LNCaP clone FGC (cell line): ENCODE data around the gene LCN10.

Experiments used
- DNase-seq: peaks from one replicate; pipeline ENCODE4 v3.0.0-alpha.2; 2011; ENCODE audit warnings: low read depth
- H3K4me3 ChIP-seq: 2 replicates; pipeline ENCODE4 v1.5.1; 2011; ENCODE audit warnings: mild to moderate bottlenecking, low read depth, low read length, control low read depth
- TF ChIP-seq, protein P1 (sequence below): IDR thresholded peaks from 2 replicates; pipeline ENCODE4 v1.5.1; 2012; ENCODE audit warnings: mild to moderate bottlenecking; ENCODE audit not compliant: control insufficient read depth, insufficient read depth; ENCODE audit errors: extremely low read depth

Gene LCN10

DNA sequence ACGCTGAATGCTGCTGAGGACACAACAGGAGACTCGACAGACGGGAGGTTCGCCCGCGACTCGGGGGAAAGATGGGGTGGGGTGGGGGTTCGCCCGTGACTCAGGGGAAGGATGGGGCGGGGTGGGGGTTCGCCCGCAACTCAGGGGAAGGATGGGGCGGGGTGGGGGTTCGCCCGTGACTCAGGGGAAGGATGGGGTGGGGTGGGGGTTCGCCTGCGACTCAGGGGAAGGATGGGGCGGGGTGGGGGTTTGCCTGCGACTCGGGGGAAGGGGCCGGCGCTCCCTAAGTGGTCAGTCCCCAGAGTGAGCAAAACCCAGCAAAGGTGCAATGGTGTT lies 3.4 kb upstream of the LCN10 start:
- TF ChIP-seq, protein P1, sequence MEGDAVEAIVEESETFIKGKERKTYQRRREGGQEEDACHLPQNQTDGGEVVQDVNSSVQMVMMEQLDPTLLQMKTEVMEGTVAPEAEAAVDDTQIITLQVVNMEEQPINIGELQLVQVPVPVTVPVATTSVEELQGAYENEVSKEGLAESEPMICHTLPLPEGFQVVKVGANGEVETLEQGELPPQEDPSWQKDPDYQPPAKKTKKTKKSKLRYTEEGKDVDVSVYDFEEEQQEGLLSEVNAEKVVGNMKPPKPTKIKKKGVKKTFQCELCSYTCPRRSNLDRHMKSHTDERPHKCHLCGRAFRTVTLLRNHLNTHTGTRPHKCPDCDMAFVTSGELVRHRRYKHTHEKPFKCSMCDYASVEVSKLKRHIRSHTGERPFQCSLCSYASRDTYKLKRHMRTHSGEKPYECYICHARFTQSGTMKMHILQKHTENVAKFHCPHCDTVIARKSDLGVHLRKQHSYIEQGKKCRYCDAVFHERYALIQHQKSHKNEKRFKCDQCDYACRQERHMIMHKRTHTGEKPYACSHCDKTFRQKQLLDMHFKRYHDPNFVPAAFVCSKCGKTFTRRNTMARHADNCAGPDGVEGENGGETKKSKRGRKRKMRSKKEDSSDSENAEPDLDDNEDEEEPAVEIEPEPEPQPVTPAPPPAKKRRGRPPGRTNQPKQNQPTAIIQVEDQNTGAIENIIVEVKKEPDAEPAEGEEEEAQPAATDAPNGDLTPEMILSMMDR = no peak
- DNase-seq = no peak
- H3K4me3 ChIP-seq = no peak overlapping the region

DNA sequence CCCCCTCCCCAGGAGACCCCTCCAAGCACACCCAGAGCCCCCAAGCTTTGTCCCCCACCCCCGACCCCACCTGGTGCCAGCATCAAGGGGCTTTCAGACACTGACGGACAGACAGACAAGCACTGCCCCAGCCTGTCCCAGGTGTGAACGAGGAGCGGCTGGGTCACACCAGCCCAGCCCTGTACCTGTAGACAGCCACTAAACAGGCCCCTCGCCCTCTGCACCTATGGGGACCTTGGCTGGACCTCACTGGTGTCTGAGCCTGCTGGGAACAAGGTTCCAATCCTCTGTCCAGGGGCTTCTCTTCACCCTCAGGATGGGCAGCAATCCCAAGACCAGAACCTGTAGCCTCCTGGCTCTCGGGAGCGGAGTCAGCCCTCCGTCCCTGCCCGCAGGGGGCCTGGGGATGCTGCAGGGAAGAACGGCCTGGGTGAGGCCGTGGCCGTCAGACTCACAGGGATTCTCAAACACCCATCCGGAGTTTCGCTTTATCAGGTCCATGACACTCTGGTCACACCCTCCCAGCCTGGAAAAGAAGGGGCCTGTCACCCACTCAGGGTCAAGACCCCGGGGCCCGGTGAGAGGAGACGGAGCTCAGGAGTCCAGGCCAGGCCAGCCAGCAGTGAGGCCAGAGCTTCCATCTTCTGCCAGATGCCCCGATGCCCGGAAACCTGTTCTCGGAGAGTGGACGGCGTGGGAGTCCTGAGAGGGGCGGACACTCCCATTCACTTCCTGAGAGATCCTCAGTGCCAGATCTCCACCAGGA lies 2.8 kb upstream of the LCN10 start:
- TF ChIP-seq, protein P1 = no peak
- H3K4me3 ChIP-seq = no peak overlapping the region
- no peak for DNase-seq

DNA sequence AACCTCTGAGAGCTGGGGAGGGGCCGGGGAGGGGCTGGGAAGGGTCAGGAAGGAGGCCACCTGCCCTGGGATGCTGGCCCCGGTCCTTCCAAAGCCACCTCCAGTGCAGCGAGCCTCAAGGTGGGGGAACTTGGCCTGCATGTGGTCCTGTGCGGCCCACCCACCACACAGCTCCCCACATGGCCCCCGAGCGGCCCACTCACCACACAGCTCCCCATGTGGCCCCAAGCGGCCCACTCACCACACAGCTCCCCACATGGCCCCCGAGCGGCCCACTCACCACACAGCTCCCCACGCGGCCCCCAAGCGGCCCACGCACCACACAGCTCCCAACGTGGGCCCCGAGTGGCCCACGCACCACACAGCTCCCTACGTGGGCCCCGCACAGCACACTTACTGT lies 2.0 kb upstream of the LCN10 start:
- H3K4me3 ChIP-seq = no peak overlapping the region
- TF ChIP-seq, protein P1 = no peak
- DNase-seq = no peak

DNA sequence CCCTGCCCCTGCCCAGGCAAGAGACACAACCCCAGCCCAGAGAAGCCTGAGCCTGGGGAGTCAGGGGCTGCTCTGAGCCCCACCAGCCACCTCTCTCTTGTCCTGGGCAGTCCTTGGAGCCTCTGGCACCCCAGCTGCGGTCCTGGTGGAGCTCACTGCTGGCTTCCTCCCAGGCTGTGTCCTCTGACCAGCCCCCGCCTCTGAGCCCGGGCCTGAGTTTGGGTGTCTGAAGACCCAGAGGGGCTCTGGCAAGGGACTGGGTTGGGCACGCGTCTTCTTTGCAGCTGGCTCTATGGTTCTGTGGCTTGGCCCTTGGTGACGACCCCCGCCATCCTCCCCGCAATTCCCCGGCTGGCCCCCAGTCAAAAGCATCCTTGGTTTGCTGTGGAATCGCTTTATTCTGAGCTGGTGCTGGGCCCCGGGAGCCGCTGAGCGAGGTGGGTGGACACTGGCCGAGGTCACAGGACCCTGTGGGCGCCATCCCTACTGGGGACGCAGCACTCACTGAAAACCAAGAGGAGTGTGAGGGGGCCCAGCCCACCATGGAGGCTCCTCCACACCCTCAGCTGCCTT lies 985 bp upstream of the LCN10 start:
- H3K4me3 ChIP-seq = no peak overlapping the region
- DNase-seq = no peak
- TF ChIP-seq, protein P1 = no peak

DNA sequence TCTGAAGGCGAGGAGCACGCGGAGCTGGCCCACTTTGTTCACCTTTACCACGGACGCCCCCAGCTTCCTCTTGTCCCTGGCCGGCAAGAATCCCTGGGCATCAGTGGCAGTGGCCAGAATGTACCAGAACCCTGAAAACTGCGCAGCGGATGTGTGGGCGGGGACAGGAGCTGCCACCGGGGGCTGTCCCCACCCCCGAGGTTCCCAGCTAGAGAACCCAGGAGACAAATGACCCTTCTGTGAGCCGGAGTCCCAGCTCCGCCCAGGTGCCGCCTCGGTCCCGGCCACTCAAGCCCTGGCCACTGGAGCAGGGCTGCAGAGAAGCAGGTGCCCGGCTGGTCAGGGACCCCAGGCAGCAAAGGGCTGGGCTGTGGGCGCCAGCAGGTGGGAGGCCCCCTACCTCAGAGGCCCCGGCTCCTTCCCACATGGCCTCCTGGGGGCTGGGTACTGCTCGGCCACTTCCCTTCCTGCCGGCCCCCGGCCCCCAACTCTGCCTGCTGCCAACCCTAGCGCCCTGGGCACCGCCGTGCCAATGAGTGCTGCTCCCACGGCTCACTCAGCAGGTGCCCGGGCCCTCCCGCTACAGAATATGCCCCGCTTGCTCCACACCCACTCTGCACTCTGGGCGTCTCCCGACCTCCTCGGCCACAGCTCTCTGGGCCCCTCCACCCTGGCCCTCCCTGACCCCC lies 713 bp downstream of the LCN10 start:
- no peak overlapping the region for H3K4me3 ChIP-seq
- TF ChIP-seq, protein P1 = no peak
- no peak for DNase-seq

DNA sequence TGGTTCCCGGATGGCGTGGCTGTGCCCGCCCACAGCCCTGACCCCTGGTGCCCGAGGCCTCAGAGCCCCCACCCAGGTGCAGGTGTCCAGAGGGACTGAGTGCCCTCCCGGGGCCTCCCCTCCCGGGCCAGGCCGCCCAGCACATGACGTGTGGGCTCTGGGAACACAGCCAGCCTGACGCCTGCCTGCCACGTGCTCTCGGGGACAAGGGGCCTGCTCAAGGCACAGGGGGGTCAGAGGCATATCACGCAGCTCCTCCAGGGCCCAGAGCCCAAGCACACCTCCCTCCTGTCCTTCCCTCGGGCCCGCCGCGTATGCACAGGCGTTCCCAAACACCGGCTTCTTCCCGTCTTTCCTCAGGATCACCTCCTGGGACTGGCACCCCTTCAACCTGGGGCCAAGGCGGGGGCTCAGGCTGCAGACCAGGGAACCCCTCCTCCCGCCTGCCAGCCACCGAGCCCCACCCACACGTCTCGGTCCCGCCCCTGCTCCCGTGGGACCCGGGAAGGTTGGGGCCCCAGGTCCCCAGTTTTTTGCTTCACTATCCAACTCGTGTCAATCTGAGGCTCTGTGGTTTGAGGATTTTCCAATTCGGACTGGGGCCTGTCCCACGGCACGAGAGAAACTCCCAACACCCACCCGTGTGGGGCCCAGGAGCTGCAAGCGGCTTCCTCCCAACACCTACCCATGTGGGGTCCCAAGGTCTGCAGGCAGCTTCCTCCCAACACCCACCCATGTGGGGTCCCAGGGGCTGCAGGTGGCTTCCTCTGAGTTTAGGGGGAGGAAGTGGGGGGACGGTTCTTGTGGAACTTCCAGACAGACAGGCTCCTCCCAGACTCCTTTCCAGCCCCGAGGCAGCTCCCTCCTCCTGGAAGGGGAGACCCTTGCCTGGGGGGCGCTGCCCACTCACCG lies 1.5 kb downstream of the LCN10 start:
- no peak for DNase-seq
- TF ChIP-seq, protein P1 = no peak
- no peak overlapping the region for H3K4me3 ChIP-seq
